CD4-positive, alpha-beta T cell treated with Interferon gamma for 1 hour (primary cell): ENCODE results near the gene ASB10.

Experiments
- DNase-seq: peaks from one replicate; pipeline ENCODE4 v3.0.0-alpha.2; 2020

Gene ASB10

GRCh38 chr7:151157645-151158329 is 29.3 kb downstream of the ASB10 start:
- no peak for DNase-seq

GRCh38 chr7:151152643-151153513 is 34.2 kb downstream of the ASB10 start:
- DNase-seq = no peak

- no peak for DNase-seq
These were observed 36.7 kb downstream of the ASB10 start for GRCh38 chr7:151150388-151150787.

- no peak for DNase-seq
These were observed 38.5 kb downstream of the ASB10 start for GRCh38 chr7:151148319-151149259.

- DNase-seq = no peak
These were observed 40.3 kb downstream of the ASB10 start for GRCh38 chr7:151146761-151147160.

GRCh38 chr7:151144387-151144786 is 42.7 kb downstream of the ASB10 start:
- no peak for DNase-seq

- DNase-seq = no peak
These were observed 43.6 kb downstream of the ASB10 start for GRCh38 chr7:151143261-151144015.

- no peak for DNase-seq
These were observed 44.4 kb downstream of the ASB10 start for GRCh38 chr7:151142686-151143040.

- no peak for DNase-seq
These were observed 45.0 kb downstream of the ASB10 start for GRCh38 chr7:151141855-151142685.

GRCh38 chr7:151141311-151141854 is 45.7 kb downstream of the ASB10 start:
- no peak for DNase-seq

GRCh38 chr7:151140826-151141225 is 46.2 kb downstream of the ASB10 start:
- DNase-seq = no peak

GRCh38 chr7:151139791-151140190 is 47.3 kb downstream of the ASB10 start:
- DNase-seq = no peak

- no peak for DNase-seq
These were observed 47.8 kb downstream of the ASB10 start for GRCh38 chr7:151139071-151139790.

- no peak for DNase-seq
These were observed 48.7 kb downstream of the ASB10 start for GRCh38 chr7:151138153-151138851.

- DNase-seq = no peak
These were observed 49.3 kb downstream of the ASB10 start for GRCh38 chr7:151137791-151138152.

GRCh38 chr7:151137076-151137675 is 49.9 kb downstream of the ASB10 start:
- no peak for DNase-seq

- no peak for DNase-seq
These were observed 50.9 kb downstream of the ASB10 start for GRCh38 chr7:151135866-151136843.

- DNase-seq = no peak
These were observed 51.6 kb downstream of the ASB10 start for GRCh38 chr7:151135525-151135845.
